Upper lobe of right lung (tissue), 1 donor: ENCODE data around the gene SAXO1. TPM values are rescaled to one million over a fixed set of nuclear protein-coding genes. Genes with fewer than 3 reads are reported as not detected.
"Not testable (repeated sequence)": the region's sequence is repeated elsewhere in the genome, so short reads cannot be mapped to it uniquely, and the experiment has no call there.

Experiments
- ATAC-seq: fragments of 200-7000 bp; cut with Tn5 transposase; one replicate; pipeline ENCODE4 v1.9.1; 2020; ENCODE audit warnings: mild to moderate bottlenecking, moderate library complexity
- DNase-seq: peaks from one replicate; pipeline ENCODE4 v3.0.0-alpha.2; 2020
- H3K27ac ChIP-seq: fragments of 200-600 bp; one replicate; pipeline ENCODE4 v1.8.0; 2022
- H3K27me3 ChIP-seq: fragments of 200-600 bp; one replicate; pipeline ENCODE4 v1.8.0; 2022; ENCODE audit warnings: mild to moderate bottlenecking
- H3K36me3 ChIP-seq: fragments of 200-600 bp; one replicate; pipeline ENCODE4 v1.8.0; 2022
- H3K4me1 ChIP-seq: fragments of 200-600 bp; one replicate; pipeline ENCODE4 v1.8.0; 2022
- H3K4me3 ChIP-seq: fragments of 200-600 bp; one replicate; pipeline ENCODE4 v1.8.0; 2022; ENCODE audit warnings: mild to moderate bottlenecking
- H3K9me3 ChIP-seq: fragments of 200-600 bp; one replicate; pipeline ENCODE4 v1.8.0; 2022
- intact Hi-C: fragments of 100-400 bp; cut with DNase I; formaldehyde crosslinking; loops from one replicate; pipeline ENCODE4 v1.11.0; 2022
- total RNA-seq: library from RNA; stranded (reverse); fragmentation: NEBNext Ultra II Directional; extraction: Animal tissue kit (Norgen Biotek cat#: 25700); gene quantifications from one replicate; pipeline ENCODE4 v1.2.1, GENCODE V29; 2021
- TF ChIP-seq, protein P1 (sequence below): fragments of 200-600 bp; IDR thresholded peaks from one replicate; pipeline ENCODE4 v1.8.0; 2022; ENCODE audit warnings: antibody characterized with exemption
- donor health status: DM: no; HTN: yes; CAD: no; lungs with severe emphysema.

The SAXO1 gene
- total RNA-seq, 1 donor from 2014 or later: 0.12 TPM

DNA sequence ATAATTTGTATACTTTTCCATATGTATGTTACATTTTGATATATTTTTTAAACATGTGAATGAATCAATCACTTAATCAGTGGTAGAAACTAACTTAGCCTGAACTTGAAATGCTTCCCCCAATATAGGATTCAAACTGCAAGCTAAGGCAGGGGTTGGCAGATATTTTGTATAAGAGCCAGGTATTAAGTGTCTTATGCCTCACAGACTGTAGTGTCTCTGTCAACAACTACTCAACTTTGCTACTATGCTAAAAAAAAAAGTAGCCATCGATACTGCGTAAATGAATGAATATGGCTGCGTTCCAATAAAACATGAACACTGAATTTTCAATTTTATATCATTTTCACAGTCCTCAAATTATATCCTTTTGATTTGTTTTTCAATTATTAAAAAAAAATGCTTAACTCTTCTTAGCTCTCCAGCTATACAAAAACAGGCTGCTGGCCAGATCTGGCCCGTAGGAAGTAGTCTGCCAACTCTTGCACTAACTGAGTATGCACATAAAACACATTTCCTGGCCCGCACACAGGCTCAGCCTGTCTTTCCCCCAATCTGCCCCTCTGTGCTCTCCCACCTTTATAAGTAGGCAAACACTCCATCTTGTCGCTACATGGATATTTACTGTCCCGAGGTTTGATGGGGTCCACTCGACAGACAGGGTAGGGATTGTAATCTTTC, 91.8 kb downstream of the SAXO1 start:
- intact Hi-C loops: no loop called here
- Histone ChIP-seq H3K4me1 (no peaks in the 10 kb centered on the region), H3K4me3 (no peak overlapping the region), H3K36me3 (no peaks in the 10 kb centered on the region), H3K27ac (no peak overlapping the region), H3K27me3 (no peaks in the 10 kb centered on the region), H3K9me3 (no peaks in the 10 kb centered on the region)
- TF ChIP-seq, protein P1, sequence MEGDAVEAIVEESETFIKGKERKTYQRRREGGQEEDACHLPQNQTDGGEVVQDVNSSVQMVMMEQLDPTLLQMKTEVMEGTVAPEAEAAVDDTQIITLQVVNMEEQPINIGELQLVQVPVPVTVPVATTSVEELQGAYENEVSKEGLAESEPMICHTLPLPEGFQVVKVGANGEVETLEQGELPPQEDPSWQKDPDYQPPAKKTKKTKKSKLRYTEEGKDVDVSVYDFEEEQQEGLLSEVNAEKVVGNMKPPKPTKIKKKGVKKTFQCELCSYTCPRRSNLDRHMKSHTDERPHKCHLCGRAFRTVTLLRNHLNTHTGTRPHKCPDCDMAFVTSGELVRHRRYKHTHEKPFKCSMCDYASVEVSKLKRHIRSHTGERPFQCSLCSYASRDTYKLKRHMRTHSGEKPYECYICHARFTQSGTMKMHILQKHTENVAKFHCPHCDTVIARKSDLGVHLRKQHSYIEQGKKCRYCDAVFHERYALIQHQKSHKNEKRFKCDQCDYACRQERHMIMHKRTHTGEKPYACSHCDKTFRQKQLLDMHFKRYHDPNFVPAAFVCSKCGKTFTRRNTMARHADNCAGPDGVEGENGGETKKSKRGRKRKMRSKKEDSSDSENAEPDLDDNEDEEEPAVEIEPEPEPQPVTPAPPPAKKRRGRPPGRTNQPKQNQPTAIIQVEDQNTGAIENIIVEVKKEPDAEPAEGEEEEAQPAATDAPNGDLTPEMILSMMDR: no peak
- ATAC-seq: no peak
- DNase-seq: no peak

- TF ChIP-seq, protein P1: no peak
Observed at GRCh38 chr9:18939943-18940342, 93.1 kb downstream of the SAXO1 start.

DNA sequence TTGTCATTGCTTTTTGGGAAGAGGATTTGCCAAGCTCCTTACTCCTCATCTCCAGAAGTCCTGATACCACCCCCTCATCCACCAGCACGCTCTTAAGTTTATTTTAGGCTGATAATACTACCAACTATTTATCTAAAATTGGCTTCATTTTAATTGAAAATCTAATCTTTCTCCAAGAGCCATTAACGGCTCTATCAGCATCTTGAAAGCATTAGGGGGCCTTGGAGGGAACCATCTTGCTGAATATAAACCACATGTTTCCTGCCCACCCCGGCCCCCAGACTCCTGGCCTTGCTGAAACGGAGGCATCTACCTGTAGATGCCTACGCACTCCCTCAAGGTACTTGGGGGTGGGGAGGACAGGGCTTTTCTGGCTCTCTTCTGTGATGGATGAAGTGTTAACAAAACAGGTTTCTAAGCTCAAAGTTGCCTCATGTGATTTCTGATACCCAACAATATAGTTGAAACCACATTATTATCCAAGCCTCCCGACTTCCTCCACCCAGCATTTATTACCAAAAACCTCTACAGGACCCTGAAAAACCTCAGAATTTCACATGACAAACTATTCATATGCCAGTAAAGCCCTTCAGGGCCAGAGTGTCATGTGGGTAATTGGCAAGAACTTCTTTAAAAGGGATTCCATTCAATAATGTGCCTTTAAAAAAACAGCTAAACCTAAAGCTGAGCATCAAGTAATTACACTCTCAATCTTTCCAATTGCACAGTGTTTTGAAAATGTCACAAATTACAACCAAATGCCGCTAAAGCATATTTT, 96.7 kb downstream of the SAXO1 start:
- Histone ChIP-seq H3K4me1 (no peaks in the 10 kb centered on the region), H3K9me3 (no peaks in the 10 kb centered on the region), H3K36me3 (no peaks in the 10 kb centered on the region), H3K27ac (no peak overlapping the region), H3K27me3 (no peaks in the 10 kb centered on the region), H3K4me3 (no peak overlapping the region)
- intact Hi-C loops: no loop called here
- DNase-seq: no peak
- no peak for ATAC-seq
- TF ChIP-seq, protein P1: no peak

More at GRCh38 chr9:18939943-18940342, 93.1 kb downstream of the SAXO1 start:
- H3K4me1 ChIP-seq: no peaks in the 10 kb centered on the region
- no peaks in the 10 kb centered on the region for H3K36me3 ChIP-seq
- no peak overlapping the region for H3K27ac ChIP-seq
- intact Hi-C loops: no loop called here
- no peaks in the 10 kb centered on the region for H3K9me3 ChIP-seq
- no peak for ATAC-seq
- DNase-seq: no peak
- H3K4me3 ChIP-seq: no peak overlapping the region
- no peaks in the 10 kb centered on the region for H3K27me3 ChIP-seq

DNA sequence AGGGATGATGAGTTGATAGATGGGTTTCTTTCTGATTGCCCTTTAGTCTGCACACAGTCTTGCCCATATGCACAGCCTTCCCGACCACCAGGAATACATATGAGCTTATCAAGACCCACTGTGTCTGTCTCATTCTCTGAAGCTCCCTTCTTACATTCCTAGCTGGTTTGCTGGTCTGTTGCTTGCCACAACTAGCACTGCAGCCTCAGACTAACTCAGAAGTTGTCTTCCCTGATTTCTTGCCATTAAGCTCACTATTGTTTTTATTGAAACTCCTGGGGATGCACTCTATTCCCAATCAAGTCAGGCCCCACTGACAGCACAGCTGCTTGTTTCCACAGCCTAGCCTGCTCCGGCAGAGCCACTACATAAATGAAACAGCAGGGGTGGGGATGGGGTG, 97.5 kb downstream of the SAXO1 start:
- Histone ChIP-seq H3K27me3 (no peaks in the 10 kb centered on the region), H3K36me3 (no peaks in the 10 kb centered on the region), H3K9me3 (no peaks in the 10 kb centered on the region), H3K4me3 (no peak overlapping the region), H3K4me1 (no peaks in the 10 kb centered on the region), H3K27ac (no peak overlapping the region)
- ATAC-seq (no peak), DNase-seq (no peak)
- intact Hi-C loops: no loop called here
- TF ChIP-seq, protein P1: no peak

DNA sequence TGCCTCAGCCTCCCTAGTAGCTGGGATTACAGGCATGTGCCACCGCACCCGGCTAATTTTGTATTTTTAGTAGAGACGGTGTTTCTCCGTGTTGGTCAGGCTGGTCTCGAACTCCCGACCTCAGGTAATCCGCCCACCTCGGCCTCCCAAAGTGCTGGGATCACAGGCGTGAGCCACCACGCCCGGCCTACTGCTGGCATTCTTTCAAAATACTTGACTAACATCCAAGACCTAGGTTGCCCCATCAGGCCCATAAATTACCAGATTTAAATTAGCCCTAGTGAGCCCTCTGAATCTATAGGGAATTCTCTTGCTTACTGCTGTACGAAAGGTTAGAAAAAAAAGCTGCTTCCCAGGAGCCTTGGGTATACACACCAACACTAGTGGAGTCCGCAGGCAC, 102.4 kb downstream of the SAXO1 start:
- H3K27ac ChIP-seq, H3K4me1 ChIP-seq, H3K9me3 ChIP-seq, H3K36me3 ChIP-seq, ATAC-seq, H3K4me3 ChIP-seq, DNase-seq, intact Hi-C loops, H3K27me3 ChIP-seq: not testable (repeated sequence)

- DNase-seq (no peak), ATAC-seq (no peak)
- intact Hi-C loops: no loop called here
- no peaks in the 10 kb centered on the region for H3K4me1 ChIP-seq
- H3K9me3 ChIP-seq: no peaks in the 10 kb centered on the region
- H3K4me3 ChIP-seq: no peak overlapping the region
- TF ChIP-seq, protein P1: no peak
- H3K27me3 ChIP-seq: no peaks in the 10 kb centered on the region
- H3K36me3 ChIP-seq: no peaks in the 10 kb centered on the region
- H3K27ac ChIP-seq: no peak overlapping the region
Observed at GRCh38 chr9:18928711-18929110, 104.3 kb downstream of the SAXO1 start.
